Esophagus muscularis mucosa (tissue), 3 donors: ENCODE results near the gene HIVEP2.

ENCODE experiments used
- CTCF ChIP-seq, 3 experiments: fragments of 200-600 bp in 2 of 3; fragments of 450-650 bp in 1 of 3; sonication (generic) in 2 of 3; IDR thresholded peaks; one replicate each; pipeline ENCODE4 v1.5.1; 2017 to 2019; ENCODE audit warnings: antibody characterized with exemption in 3 of 3, mild to moderate bottlenecking in 2 of 3, moderate library complexity in 1 of 3
- POLR2A ChIP-seq: fragments of 450-650 bp; IDR thresholded peaks from one replicate; pipeline ENCODE4 v1.6.1; 2017; ENCODE audit warnings: antibody characterized with exemption, moderate library complexity, mild to moderate bottlenecking, low read depth
- POLR2AphosphoS5 ChIP-seq, 2 donors: sonication (generic); formaldehyde crosslinking; IDR thresholded peaks; one replicate each; pipeline ENCODE4 v1.6.1; 2017; ENCODE audit warnings: antibody characterized with exemption in 2 of 2

GRCh38 chr6:142765306-142765705 lies 179.7 kb downstream of the HIVEP2 start:
- TF ChIP-seq CTCF (IDR thresholded peaks at IDR 0.05): no peak
- no peak for TF ChIP-seq POLR2A
- no peak for TF ChIP-seq POLR2AphosphoS5 (IDR thresholded peaks at IDR 0.05)
